K562 treated with DMSO at 1 percent for 12 hours (cell line): ENCODE results near the gene OR4F29. TPM values are rescaled to one million over a fixed set of nuclear protein-coding genes. Genes with fewer than 3 reads are reported as not detected.

Experiments used
- total RNA-seq: library from RNA; unstranded; fragments of 300-600 nt; gene quantifications from 2 replicates; pipeline ENCODE4 v1.2.3, GENCODE V29; 2022; ENCODE audit not compliant: insufficient read depth

OR4F29 gene
- total RNA-seq: not detected in 2 replicates

GRCh38 chr1:451578-451977, at the start of gene OR4F29:
OR4F29 (minus strand) TSS chr1:451678; CDS start chr1:451678, 0 bp downstream.

Other genes starting within 250 kb of the OR4F29 start
- gene OR4F16, start 235.0 kb upstream of the OR4F29 start, total RNA-seq: not detected in 2 replicates